C4-2B (cell line): ENCODE data around the gene SPTSSB.

Experiments
- CTCF ChIP-seq: fragments of 450-650 bp; conservative IDR thresholded peaks from 2 replicates; pipeline ENCODE4 v1.5.1; 2017; ENCODE audit warnings: mild to moderate bottlenecking
- ZFX ChIP-seq: fragments of 450-650 bp; IDR thresholded peaks from 2 replicates; pipeline ENCODE4 v1.6.1; 2017

- TF ChIP-seq CTCF (no peak), ZFX (no peak)
Observed at GRCh38 chr3:161393803-161394202, 22.5 kb upstream of the SPTSSB start.
